SHP77 (cell line): ENCODE results near the gene MDP1.
"Not testable (repeated sequence)": the region's sequence is repeated elsewhere in the genome, so short reads cannot be mapped to it uniquely, and the experiment has no call there.

Source experiments
- DNase-seq, 2 experiments: peaks; one replicate each; lab custom pipeline; 2025; lab: John Stamatoyannopoulos, UW

Gene MDP1

GRCh38 chr14:24231263-24232120 lies 15.6 kb upstream of the MDP1 start:
- DNase-seq = no peak

DNA sequence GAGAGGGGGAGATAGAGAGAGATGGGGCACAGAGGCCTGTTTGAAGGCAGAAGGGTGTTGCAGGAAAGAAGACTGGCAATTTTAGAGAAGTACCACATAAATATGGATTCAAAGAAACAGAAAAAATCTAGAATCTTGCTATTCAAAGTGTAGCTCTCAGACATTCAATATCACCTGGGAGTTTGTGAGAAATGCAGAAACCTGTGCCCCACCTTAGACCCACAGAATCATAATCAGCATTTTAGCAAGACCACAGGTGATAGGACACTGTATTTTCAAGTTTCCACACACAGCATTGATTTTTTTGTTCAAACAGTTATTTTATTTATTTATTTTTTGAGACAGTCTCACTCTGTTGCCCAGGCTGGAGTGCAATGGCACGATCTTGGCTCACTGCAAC lies 13.0 kb upstream of the MDP1 start:
- DNase-seq = no peak

- DNase-seq = no peak
These were observed 10.6 kb upstream of the MDP1 start for GRCh38 chr14:24226473-24226872.

DNA sequence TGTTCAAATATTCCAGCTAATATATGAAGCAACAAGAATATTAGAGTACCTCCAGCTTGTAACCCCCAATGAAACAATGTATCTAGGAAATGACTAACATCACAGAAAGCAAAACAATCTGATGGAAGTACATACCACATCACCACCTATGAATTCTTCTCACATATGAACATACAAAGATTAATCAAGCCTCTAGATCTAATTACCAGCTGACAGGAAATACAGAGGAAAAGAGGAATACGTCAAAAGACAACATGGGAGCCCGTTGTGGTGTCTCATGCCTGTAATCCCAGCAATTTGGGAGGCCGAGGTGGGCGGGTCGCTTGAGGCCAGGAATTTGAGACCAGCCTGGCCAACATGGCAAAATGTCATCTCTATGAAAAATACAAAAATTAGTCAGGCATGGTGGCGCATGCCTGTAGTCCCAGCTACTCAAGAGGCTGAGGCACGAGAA lies 8.8 kb upstream of the MDP1 start:
- DNase-seq = no peak

DNA sequence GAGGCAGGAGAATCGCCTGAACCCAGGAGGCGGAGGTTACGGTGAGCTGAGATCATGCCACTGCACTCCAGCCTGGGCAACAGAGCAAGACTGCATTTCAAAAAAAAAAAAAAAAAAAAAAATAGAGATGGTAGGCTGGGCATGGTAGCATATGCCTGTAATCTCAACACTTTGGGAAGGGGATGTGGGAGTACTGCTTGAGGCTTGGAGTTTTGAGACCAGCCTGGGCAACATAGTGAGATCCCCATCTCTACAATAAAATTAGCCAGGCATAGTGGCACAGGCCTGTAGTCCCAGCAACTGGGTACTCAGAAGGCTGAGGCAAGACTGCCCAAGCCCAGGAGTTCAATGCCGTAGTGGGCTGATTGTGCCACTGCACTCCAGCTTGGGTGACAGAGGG lies 7.1 kb upstream of the MDP1 start:
- not testable (repeated sequence) for DNase-seq

DNA sequence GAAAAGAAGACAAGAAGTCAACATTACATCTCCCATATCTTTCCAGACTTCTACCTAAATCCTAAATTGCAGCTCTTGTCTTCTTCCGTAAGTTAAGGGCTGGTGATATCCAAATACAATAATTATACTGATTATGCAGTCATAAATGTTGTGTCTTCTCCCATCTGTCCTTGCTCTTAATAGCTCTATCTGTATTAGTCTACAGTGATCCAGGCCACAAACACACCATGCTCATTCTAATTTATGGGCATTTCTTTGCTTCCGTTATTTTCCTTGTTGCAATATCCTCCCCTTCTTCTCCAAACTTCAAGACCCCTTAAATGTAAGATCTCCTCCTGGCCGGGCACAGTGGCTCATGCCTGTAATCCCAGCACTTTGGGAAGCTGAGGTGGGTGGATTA lies 3.7 kb upstream of the MDP1 start:
- no peak for DNase-seq

DNA sequence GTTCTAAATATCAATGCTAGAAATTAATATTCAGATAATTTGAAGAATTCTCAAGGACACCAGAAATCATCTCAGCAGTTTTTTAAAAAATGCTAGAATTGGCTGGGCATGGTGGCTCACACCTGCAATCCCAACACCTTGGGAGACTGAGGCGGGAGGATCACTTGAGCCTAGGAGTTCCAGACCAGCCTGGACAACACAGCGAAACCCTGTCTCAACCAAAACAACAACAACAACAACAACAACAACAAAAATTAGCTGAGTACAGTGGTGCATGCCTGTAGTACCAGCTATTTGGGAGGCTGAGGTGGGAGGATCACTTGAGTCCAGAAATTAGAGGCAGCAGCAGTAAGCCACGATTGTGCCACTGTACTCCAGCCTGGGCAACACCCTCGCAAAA lies 3.2 kb upstream of the MDP1 start:
- DNase-seq = no peak

GRCh38 chr14:24216876-24217275 lies 1.0 kb upstream of the MDP1 start:
- DNase-seq = not testable (repeated sequence)

- DNase-seq = no peak
These were observed 456 bp upstream of the MDP1 start for GRCh38 chr14:24216345-24216699.

DNA sequence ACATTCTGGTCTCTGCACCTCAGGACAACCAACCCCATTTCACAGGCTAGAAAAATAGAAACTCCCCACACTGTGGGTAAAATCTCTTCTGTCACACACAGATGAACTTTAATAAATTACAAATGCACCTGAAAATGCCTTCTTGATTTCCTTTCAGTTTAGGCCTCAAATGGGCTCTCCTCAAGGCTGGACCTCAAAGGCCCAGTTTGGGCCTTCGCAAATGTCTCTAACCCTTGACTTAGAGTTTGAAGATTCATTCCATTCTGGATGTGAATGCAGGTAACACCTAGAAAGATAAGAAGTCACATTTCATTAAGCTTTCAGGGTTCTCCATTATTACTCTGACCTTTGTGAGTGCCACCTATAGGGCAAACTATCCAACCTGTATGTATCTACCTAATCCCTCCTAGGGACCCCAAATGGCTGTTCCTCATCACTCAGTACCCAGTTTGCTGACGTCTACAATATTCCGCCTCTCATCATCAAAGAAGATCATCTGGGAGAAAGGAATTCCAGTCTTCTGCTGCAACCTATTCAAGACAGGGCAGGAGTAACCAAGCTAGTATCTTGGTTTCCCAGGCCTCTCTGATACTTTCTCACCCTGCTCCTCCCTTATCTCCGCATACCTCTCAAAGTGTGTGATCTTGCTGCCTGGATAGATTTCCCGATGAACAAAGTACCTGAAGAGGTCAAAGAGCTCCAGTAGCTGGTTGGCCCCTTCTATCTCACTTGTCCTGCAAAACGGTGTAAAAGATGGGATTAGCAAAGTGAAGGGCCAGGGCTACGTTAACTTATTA lies 1.8 kb downstream of the MDP1 start:
- no peak for DNase-seq

- DNase-seq = peak; percentile 98 to 99
These were observed 2.7 kb downstream of the MDP1 start, which contains the start of gene CHMP4A for GRCh38 chr14:24212924-24213865. CHMP4A (minus strand) TSS chr14:24213488; CDS start chr14:24213439, 49 bp downstream.

DNA sequence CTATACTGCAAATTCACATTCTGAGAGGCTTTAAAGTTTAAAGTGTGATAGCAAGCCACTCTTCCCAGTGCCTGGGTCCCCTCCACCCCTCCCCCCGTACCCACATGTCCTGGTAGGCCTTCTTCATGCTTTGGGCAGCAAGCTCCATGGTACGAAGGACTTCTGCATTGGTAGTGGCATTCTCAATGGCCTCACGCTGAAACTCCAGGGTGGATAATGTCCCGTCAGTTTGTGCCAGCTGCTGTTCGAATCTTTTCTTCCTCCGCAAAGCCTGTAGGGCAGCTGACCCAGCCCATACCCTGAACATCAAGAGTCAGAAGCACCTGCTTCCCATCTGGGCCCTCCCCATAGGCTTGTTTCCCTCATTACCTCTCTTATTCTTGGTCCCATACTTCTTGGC lies 4.6 kb downstream of the MDP1 start:
- no peak for DNase-seq

DNA sequence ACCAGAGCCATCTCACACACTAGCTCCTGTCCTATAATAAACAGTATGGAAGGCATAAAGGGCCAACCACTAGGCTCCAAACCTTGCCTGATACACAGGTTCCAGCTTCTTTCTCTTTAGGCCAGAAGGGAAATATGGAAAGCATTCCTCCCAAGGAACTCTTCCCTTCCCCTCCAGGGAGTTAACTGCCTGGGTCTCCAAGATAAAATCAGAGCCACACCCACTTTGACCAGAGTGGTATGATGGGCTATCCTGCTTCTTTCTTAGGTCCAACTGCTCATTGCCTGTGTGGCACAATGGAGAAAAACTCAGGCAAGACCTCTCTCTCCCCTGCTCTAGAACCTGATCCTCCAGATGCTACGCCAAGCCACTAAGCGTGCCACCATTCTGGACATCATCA lies 8.2 kb downstream of the MDP1 start:
- DNase-seq = no peak

- DNase-seq = no peak
These were observed 8.7 kb downstream of the MDP1 start for GRCh38 chr14:24207104-24207551.

GRCh38 chr14:24206260-24207103 lies 9.4 kb downstream of the MDP1 start:
- DNase-seq = no peak

DNA sequence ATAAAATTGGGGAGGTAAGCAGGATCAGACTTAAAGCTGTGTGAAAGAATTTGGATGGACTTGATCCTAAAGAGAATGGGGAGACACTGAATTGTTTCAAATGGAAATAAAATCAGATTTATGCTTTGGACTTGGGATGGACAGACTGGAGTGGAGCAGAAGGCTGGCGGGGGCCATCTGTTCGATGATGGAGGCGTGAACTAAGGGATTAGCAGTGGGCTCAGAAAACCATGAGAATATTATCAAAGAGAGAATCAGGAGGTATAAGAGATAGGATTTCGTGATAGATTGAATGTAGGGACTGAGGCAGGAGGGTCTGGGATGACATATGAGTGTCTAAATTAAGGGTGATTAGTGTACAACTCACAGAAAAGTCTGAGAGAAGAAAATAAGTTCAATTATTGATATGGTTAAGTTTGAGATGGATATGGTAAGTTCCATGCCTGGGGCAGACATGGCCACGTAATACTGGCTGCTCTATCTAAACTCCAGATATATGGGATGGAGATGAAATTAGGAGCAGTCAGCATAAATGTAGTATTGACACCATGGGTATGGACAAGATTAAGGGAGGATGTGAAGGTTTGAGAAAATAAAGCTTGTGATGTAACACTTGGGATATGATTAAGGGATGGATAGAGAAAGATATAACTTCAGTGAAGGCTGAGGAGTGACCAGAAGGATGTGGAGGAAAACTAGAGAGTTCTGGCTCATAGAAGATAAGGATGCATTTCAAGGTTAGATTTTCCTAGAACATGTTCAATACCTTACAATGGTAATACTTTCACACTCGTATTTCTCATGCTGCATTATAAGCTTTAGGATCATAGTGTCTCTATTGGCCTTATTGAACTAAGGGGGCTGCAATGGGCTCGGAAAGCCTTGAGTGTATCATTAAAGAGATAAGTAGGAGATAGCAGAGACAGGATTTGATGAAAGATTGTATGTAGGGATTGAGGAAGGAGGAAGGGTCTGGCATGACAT lies 11.4 kb downstream of the MDP1 start:
- no peak for DNase-seq

DNA sequence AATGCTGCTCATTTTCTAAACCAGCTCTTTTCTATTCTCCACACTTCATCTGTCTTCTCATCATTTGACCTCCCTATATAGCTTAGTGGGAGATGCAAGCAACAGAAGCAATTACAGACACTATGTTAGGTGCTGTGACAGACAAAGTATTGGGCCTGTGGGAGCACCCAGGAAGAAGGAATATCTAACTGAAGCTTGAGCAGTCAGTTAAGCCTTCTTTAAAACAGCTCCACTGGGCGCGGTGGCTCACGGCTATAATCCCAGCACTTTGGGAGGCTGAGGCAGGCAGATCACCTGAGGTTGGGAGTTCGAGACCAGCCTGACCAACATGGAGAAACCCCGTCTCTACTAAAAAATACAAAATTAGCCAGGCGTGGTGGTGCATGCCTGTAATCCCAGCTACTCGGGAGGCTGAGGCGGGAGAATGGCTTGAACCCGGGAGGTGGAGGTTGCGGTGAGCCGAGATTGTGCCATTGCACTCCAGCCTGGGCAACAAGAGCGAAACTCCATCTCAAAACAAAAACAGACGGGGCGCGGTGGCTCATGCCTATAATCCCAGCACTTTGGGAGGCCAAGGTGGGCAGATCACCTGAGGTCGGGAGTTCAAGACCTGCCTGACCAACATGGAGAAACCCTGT lies 12.5 kb downstream of the MDP1 start:
- DNase-seq = not testable (repeated sequence)

GRCh38 chr14:24202538-24202937 lies 13.3 kb downstream of the MDP1 start:
- not testable (repeated sequence) for DNase-seq
